GM04504 (cell line): ENCODE data around the gene FASN.

Experiments
- DNase-seq: peaks from one replicate; pipeline ENCODE4 v3.0.0-alpha.2; 2012; ENCODE audit warnings: low read depth

The FASN gene

DNA sequence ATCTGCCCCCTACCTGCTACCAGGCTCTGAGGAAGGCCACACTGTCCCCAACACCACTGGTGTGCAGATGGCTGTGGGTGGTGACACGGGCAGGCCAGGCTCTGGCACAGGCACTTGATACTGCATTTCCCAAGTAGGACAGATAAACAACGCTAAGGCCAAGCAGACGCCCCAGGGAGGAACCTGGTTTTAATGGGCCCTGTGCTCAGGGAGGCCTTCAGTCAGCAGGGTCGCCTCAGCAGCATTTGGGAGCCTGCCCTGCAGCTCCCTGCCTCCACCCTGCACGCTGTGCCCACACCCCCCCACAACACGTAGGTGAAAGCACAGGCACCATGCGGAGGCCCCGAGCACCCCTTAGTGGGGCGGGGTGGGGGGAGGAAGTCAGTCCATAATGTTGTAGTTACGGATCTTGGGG is 3.3 kb upstream of the FASN start:
- DNase-seq = no peak

DNA sequence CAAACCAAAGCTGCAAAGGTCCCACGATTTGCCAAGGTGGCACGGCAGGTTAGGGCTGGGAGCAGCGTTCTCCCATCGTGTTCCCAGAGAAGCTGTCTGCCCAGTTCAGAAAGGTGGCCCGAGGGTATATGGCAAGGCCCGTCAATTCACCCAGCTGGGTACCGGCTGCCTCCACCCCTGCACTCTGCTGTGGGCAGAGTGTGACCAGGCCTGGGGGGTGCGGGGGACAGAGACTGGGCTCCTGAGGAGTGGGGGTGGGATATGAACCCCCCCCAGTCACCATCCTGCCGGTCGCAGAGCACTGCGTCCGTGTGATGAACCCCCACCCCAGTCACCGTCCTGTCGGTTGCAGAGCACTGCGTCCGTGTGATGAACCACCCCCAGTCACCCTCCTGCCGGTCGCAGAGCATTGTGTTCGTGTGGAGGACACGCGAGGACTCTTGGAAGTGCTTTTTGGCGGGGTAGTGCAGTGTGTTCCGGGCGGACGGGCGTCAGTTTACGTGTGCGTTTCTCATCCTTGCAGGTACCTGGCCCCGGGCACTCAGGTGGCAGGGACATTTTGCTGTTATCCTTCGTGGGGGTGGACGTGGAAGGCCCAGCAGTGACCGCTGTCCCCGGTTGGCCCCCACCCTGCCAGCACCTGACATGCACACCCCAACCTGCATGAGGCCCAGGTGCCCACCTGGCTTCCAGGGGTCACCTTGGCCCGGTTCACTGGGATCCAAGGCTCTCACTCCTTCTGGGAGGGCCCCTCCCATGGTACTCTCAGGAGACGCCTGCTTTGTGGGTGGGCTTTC is 2.7 kb upstream of the FASN start:
- no peak for DNase-seq

DNA sequence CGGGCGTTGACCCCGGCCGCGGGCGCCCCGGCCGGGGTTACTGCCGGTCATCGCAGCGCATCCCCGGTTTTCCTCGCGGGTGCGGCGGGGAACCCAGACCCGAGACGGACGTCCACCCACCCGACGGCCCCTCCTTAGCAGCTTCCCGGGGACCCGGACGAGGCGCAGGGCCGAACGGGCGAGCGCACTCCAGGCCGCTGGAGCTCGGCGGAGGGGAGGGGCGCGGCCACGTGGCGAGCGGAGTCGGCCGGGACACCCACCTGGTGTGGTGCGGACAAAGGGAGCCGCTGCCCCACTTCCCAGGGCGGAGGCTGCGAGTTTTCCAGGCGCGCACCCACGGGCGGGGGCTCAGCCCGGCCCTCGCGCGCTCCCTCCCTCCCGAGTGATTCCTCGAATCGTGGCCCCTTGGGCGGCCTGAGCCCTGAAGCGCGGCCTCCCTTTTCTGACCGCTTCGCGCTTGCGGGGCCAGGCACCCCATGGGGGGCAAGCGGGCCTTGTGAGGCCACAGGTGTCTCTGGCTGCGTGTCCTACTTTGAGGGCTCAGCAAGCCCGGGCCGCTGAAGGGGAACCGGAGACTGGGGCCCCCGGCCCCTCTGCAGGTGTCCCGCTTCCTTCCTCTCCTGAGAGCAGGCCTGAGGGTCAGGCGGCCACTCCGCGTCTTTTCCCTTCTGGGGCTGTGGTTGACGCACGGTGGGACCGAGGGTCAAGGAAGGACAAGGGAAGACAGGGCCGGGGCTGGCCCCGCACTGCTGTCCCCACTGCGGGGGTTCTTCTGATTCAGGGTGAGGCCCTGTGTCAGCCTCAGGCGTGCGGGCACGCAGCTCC is 1.1 kb upstream of the FASN start:
- no peak for DNase-seq

DNA sequence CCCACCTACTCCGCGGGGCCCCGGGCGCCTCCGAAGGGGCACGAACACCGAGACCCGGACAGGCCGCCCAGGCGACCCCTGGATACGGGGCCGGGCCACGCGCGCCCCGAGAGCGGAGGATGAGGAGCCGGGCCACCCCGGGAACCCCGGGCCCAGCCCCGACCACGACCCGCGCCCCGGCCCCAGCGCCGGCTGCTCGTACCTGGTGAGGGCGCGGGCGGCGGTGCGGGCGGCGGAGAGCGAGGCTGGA is 192 bp downstream of the FASN start:
- DNase-seq = no peak

DNA sequence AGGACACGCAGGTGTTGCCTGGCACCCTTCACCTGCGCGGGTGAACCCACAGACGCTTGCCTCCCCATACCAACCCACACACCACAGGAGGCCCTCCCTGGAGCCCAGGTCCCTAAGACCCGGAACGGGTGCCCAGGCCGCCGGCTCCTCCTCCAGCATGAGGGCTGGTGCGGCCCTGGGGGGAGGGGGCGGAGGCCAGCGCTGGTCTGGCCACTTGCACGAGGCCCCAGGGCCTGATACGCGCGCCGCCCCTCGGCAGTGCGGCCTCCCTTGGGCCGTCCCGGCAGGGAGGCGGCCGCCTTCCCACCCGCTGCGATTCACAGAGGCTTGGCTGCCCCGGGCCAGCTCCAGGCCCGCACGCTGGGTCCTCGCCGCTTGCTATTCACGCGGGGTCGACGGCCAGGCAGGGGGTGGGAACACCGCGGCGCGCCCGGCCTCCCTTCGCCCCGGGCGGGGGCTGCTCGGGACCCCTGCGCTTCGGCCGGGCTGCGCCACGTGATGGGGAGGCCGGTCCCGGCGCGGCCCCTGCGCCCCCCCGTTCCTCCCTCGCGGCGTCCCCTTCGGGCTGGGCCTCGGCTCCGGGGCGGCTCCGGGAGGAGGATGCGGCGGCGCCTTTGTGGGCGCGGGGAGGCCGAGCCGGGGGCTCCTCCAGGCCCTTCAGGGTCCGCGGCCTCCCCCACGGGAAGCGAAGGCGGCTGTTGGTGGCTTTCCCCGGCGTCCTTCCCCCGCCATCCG is 685 bp downstream of the FASN start:
- peak; percentile 28 for DNase-seq

DNA sequence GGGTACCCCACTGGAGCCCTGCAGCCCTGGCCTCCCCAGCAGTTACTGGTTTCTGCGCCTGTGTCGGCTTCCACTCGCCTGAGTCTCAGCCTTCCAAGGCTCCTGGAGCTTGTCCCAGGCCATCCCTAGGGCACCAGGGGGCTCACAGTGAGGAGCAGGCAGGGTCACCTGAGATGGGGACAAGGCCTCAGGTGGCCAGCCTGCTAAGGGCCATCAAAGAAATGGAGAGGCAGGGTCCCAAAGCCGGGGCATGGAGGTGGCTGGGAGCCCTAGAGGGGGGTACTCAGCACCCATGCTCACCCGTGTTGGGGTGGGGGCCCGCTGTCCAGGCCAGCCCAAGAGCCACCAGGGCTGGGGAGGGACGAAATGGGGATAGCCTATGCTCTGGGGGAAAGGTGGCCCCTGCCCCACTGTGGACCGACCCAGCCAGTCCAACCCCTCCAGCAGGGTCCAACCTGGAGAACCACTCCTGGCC is 1.3 kb downstream of the FASN start:
- no peak for DNase-seq

DNA sequence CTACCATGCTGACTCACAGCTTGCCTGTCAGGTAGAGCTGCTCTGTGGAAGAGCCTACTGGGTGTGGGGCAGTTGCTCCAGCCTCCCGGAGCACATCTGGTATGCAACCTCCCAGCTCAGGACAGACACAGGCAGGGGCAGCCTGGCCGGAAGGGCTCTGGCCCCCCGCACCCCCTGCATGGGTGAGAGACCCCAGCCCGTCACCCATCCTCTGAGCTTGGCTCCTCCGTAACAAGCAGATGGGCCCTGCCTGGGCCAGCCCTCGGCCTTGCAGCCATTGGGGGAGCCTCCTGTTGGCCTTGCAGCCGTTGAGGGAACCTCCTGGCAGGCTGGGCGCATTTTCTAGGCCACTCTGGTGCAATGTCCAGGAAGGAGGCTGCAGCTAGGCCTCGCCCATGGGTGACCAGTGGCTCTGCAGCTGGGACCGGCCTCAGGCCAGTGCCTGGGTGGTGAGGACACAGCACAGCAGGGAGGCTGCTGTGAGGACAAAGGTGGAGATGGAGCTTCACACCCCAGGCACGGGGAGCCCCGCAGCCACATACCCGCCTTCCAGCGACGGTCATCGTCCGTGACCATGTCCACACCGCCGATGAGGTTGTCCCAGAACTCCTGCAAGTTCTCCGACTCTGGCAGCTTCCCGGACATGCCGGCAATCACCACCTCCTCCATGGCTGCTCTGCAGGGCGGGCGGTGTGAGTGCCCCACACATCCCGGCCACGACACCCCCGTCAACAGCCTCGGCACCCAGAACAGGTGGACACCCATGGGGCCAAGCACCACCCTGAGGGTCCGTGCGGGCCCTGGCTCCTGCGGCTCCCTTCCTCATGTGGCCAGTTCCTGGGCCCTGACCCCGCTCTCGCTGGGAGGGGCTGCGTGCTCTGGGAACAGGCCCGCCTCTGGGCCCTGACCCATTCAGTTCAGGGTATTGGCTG is 2.0 kb downstream of the FASN start:
- no peak for DNase-seq

DNA sequence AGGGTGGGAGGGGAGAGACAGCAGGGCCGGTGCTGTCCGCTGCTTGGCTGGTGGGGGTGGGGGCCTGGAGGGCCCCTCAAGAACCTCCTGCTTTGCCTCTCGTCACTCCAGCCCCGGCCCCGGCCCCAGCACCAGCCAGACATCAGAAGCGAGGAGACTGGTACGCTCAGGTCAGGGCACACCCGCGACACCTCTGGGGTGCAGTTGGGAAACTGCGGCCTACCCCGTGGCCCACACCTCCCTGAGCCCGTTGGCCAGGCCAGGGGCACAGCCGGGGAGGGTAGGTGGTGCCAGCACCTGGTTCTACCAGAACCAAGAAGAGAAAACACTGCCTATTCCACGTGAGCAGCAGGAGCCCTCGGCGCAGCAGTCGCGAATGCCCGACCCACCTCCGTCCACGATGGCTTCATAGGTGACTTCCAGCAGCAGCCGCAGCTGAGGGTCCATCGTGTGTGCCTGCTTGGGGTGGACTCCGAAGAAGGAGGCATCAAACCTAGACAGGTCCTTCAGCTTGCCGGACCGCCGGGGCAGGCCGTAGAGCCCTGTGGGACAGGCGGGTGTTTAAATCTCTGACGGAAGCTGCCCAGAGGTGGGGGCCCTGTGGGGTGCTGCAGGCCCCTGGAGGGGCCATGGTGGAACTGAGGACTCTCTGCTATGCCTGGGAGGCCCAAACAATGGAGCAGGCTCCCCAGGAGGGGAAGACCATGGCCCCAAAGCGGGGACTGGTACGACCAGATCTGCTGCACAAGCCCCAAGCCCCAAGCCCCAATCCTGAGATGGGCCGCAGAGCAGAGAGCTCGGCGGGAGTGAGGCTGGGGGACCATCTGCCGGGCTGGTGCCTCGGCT is 2.9 kb downstream of the FASN start:
- DNase-seq = no peak

DNA sequence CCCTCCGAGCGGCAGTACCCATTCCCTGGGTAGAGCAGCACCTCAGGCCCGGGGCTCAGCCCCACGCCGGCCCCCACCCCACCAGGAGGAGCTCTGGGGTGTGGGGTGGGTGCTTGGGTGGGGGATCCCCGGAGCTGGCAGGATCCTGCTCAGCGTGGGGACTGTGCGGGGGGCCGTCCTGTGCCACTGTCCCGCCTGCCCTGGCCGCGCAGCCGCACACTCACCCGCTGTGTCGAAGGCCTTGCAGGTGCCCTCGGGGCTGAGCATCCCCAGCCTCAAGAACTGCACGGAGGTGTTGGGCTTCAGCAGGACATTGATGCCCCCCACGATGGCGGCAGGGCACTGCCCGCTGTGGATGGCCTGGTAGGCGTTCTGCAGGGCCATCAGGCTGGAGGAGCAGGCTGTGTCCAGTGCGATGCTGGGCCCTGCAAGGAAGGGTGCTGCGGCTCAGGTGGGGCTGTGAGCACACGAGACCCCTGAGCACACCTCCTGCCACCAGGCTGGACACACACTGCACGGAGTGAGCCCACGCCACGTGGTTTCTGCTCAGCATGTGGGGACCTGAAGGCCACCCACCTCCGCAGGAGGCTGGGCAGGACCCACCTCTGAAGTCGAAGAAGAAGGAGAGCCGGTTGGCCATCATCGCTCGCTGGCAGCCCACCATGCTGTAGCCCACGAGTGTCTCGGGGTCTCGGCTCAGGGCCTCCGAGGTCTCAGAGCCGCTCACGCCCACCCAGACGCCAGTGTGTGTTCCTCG is 4.9 kb downstream of the FASN start:
- no peak for DNase-seq

DNA sequence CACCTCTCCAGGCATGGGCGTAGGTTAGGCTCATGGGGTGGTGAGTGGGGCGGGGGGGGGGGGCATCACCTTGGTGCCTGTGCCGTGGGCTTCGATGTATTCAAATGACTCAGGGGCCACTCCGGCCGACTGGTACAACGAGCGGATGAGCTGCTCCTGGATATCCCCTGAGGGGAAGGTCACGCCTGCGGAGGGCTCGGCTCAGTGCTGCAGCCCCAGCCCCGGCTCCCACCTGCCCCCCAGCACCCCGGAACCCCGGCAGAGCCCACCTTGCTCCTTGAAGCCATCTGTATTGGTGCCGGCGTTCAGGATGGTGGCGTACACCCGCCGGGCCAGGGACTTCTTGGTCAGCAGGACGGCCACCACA is 5.4 kb downstream of the FASN start:
- DNase-seq = no peak

DNA sequence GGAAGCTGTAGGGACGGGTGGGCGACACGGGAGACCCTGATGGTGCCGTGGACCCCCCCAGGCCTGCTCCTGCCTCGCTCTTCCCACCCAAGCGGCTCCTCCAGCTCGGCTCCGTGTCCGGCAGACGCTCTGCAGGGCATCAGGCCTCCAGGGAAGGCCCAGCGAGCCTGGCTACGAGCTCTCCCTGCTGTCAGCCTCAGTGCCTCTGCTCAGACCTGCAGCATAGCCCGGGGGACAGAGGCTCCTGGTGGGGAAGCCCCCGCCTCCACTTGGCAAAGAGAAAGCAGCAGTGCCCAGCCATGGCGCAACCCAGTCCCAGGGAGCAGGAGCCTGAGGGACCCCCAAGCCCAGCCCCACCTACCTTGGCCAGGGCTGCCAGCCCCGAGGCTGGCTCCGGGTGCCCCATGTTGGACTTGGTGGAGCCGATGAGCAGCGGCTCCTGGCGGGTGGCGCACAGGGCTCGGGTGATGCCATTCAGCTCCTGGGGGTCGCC is 5.9 kb downstream of the FASN start:
- DNase-seq = no peak

DNA sequence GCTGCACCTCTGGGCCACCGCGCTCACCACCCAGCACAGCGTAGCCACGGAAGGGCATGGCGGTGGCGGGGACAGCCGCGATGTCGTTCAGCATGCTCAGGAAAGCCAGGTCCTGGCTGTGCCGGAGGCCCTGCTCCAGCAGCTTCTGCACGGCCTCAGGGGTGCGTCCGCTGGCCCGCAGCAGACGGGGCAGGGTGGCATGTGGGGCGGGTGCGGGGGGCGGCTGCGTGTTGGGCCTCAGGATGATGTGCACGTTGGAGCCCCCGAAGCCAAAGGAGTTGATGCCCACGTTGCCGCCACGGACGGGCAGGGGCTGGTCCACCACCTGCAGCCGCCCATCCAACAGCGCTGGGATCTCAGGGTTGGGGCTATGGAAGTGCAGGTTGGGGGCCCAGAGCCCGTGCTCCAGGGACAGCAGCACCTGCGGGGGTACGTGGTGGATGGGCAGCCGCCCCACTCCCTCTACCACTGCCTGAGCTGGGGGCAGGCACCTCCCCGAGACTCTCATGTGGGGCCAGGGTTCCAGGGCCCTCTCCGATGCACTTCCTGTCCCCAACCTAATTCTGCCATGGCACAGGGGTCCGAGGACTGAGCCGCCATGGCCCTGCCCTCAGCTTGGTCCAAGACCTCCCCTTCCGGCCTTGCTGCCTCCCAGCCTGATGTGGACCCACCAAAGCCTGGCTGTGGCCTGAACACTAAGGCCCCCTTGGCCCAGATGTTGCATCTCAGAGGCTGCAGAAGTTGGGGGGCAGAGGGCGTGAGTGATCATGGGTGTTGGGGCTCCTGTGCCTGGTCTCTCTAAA is 6.6 kb downstream of the FASN start:
- no peak for DNase-seq

DNA sequence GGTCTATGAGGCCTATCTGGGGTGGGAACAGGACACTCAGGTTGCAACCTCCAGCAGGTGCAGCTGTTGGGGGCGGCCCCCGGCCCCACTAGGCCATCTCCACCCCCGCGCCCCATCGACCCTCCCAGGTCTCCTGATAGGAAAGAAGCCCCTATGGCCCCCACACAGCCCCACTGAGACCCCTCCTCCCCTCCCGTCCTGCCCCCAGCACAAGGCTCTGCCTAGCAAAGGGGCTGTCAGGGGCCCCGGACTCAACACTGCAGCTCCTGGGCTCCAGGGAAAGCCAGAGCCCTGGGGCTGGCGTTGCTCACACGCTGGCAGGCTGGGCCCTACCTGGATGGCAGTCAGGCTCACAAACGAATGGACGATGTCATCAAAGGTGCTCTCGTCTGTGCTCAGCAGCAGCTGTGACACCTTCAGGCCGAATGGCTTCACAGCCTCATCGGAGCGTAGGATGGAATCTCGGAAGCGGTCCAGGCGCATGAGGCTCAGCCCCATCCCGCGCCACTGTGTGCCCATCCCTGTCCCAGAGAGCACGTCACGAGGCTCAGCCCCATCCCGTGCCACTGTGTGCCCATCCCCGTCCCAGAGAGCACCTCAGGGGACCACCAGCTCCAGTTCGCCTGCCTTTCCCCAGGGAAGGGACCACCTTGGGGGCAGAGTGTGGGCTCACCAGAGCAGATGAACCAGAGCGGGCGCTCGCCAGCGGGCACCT is 7.3 kb downstream of the FASN start:
- DNase-seq = no peak

DNA sequence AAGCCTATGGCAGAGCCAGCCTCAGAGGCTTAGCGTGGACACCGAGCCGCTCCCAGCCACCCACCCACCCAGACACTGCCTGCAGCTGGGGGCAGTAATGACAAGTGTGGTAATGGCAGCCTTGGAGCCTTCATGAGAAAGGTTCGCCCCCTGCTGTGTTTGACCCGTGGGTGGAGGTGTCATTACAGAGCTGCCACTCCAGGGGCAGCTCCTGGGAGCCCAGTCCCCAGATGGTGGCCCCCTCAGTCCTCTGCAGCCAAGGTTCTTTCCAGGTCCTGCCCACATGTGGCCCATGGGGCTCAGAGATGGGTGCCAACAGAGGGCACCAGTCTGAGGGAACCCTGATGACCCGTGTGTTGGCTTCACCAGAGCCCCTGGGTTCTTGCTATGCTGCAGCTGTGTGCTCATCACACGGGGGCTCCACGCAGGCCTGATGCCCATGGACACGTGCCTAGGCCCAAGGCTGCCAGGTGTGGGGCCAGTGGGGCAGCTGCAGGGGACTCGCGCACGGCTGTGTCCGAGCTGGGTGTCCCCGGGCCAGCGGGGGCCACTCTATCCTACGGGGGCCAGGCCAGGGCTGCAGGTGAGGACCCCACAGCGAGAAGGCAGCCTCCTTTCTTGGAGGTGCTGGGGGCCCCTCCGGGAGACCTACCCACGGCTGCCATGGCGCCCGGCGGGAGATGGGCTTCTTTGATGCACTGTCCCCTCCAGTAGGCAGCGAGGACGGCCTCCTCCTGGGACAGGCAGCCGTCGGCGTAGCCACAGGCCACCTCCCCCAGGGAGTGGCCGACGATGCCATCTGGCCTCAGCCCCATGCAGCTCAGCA is 8.1 kb downstream of the FASN start:
- no peak for DNase-seq

DNA sequence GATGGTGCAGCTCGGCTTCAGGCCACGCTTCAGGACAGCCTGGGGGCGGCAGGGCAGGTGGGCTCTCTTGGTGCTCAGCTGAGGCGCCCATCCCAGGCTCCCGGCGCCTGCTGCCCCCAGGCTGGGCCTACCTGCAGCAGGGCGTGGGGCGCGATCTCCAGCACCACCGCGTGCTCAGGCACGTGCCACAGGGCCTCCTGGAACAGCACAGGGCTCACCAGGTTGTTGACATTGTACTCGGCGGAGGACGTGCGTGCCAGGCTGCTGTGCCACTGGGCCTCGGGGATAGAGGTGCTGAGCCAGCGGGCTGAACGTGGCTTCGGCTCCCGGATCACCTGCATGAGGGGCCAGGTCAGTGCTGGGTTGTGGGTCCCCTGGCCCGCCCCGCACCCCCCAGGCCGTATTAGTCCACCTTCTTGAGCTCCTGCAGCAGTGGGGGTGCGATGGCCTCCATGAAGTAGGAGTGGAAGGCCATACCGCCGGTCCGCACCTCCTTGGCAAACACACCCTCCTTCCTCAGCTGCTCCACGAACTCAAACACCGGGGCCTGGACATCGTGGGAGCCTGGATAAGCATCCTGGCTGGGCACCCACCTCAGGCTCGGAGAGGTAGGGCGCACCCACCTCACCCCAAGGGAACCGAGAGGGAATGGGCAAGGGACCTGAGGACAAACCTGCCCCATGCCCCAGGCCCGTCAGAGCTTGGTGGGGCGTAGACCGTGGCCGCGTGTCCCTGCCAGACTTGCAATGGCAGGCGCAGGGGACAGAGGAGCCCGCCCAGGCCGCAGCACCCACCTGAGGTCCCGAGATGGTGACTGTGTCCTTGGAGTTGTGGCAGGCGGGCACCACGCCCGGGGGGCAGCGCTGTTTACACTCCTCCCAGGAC is 9.0 kb downstream of the FASN start:
- no peak for DNase-seq

DNA sequence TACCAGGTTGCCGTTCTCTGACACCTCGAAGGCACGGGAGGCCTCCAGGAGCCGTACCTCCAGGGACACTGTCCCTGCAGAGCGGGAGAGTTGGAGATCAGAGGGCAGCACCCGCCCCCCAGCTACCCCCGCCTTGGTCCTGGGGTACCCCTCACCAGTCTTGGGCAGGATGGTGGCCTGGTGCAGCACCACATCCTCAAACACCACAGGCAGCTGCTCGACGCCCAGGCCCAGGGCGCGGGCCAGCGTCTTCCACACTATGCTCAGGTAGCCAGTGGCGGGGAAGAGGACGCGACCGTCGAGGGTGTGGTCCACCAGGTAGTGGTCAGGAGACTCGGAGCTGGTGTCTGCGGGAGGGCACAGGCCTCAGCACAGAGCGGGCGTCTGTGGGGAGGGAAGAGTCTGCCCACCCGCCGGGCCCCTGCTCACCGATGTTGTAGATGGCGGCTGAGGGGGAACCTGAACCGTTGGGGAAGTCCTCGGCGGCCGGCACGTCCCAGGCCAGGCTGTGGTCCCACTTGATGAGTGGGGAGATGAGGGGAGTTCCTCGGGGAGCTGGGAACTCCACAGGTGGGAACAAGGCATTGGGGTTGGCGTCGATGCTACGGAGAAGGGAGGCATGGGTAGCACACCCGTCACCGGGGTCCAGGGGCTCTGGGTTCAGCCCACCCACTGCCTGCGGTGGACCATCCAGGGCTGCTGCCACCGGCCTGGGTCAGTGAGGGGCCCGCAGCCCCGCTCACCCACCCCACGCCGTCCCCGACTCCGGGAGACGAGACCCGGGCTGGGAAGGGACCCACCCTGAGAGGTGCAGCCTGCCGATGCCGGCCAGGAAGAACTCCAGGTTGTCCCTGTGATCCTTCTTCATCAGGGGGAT is 9.8 kb downstream of the FASN start:
- no peak for DNase-seq
